Islet of Langerhans (tissue), 1 donor: ENCODE results near the gene AOPEP.

ENCODE experiments used
- FAIRE-seq: peaks from one replicate; lab custom pipeline; 2011; peaks lifted over from hg19 to GRCh38; lab: Jason Lieb, UNC

Gene AOPEP

DNA sequence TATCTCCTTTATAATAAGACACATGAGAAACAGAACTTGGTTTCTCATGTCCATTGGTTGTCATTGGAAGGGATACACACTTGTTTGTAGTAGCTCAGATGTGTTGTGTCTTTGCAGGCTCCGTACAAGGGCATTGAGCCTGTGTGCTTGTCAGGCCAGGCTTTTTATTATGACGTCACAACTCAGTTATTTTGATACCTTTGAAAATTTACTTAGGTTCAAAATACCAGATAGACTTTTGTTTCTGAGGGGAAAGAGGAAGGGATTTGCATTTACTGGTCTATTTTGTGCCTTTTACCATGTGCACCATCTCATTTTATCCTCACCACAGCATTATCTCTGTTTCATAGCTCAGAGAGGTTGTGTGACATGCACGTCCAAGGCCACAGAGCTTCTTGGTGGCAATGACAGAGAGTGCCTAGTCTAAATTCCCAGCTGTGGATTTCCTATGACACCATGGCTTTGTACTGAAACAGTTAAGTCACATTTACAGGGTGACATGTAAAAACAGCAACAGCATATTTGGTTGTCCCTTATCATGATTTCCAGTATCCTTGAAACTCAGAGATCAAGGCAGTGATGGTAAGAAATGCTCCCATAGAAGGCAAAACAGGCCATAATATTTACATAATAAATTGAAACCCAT is 268.7 kb downstream of the AOPEP start:
- no peak for FAIRE-seq

DNA sequence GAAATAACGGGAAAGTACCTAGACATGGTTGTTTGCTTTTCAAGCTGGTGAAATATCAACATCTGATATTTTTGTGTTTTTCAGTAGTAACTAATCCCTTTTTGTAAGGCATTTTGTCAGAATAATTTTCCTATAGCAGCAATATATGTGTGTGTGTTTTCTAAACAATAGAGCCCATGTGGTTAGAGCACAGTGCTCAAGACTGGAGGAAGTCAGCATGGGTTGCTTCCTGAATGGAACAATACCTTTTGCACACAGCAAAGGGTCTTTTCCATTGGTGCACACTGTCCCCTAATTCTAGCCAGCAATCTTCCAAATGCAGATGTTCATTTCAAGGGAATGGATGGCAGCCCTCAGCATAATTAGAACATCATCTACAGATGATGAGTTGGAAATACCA is 270.1 kb downstream of the AOPEP start:
- no peak for FAIRE-seq

DNA sequence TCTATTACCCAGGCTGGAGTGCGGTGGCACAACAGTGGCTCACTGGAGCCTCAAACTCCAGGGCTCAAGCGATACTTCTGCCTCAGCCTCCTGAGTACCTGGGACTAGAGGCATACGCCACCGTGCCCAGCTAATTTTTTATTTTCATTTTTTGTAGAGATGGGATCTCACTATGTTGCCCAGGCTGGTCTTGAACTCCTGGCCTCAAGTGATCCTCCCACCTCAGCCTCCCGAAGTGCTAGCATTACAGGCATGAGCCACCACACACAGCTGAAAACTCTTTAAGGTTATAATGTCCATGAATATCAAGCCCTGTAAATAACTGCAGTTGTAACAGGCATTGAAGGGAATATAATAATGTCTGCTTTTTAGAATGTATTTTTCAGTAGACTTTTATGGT is 271.2 kb downstream of the AOPEP start:
- no peak for FAIRE-seq

- peak; percentile 56 for FAIRE-seq
Observed at GRCh38 chr9:94999832-95000231, 273.3 kb downstream of the AOPEP start.

DNA sequence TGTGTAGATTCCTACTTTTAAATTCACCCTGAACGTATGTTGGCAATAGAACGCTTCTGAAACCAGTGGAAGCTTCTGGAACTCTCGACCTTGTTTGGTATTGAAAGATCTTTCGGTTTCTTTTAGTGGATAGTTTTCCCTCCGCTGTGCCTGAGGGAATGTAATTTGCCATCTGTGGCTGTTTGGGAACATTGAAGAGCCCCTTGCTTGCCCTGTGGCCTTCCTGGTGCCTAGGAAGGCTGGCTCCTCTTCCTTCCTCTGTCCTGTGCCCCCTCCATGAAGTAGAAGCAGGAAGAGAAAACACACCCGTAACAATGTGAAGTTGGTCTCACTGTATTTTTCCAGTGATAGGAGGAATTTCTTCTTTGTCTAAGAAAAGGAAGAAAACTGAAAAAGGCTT is 274.3 kb downstream of the AOPEP start:
- no peak for FAIRE-seq

- no peak for FAIRE-seq
Observed at GRCh38 chr9:95001720-95002119, 275.2 kb downstream of the AOPEP start.

DNA sequence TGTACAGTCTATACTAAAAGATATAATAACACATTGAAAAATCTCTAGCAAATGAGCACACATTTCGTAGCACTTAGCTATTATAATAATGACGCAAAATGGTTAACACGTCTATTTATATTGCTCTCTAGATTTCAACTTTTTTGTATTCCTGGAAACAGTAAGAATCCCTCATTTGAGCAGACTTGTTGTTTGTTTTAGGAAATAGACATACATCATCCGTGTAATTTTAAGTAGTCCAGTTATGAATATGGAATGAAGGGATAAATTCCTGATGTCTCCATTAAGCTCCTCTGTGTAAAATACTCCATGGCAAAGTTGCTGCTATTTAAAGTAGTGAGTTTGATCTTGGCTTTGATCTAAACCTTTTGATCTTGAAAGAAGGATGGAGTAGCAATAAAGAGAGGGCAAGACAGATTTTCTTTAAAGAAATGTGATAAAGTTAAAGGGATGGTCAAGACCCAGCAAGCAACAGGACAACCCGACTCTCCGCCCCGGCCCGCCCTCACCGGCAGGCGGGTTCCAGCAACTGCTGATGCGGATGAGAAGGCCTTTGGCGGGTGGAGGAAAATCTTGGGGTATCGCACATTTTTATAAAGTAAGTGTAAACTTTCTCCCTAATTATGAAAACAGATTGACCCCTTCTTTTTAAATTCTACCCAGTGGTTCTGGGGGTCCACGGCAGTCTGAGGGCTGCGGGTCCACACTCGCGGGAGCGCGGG is 277.4 kb downstream of the AOPEP start:
- peak; percentile 92 for FAIRE-seq

- FAIRE-seq = no peak
Observed at GRCh38 chr9:95004411-95005277, 278.1 kb downstream of the AOPEP start.

DNA sequence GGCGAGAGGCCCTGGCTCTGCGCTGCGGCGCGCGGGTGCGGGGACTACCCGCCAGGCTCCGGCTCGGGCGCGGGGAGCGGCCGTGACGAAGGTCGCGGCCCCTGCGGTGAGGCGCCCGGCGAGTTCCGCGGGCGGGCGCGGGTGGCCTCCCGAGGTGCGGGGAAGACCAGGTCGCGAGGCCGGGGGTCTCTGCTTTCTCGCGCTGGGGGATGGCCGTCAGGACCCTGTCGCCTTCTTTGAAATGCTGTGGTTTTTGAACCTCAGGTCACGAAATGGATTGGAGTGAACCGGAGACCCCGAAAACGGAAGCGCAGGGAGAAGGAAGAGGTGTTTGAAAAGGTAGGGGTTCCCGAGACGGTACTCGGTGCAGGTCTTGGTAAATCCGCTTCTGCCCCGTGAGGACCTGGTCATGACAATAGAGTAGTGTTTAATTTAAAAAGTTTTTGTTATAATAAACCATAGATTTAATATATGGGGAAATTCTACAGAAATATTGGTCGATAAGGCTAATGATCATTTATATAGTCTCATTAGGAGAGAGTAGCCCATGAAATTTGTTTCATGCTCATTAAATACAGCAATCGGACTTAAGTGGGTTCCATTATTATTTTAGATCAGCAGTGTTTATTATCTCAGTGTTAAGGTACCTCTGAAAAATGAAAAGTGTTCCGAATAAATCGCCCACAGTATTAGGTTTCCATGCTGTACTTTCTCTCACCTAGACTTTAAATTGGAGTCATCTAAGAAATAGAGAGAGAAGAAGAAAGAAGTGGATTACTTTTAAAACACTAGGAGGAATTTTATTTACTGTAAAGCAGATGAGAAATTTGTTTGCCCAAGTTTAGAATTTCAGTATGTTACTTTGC is 279.0 kb downstream of the AOPEP start:
- no peak for FAIRE-seq

DNA sequence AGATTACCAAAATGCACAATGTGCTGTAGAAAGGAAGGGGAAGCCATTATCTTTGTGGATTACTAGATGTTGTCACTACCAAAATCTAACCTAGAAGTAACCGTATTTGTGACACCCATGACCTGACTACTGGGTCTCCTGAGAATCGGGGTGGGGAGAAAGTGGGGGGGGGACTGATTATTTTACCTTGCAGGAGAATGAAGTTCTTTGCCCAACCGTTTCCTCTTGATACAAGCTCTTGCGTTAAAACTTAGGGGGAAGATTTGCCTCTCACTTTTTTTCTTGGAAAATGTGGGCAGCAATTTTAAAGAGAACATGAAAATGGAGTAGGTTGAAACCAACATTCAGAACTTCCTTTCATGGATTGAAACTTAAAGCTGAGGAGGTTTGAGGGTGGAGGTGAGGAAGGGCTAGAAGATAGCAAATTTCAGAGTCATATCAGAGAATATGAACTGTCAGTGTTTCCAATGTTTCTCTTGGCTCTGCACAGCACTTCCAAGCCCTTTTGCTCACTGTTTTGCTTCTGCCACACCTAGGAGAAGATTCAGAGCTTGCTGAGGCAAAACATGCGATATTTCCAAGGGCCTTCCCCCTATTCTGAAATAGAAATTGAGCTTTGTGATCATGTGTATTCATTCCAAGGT is 280.8 kb downstream of the AOPEP start:
- no peak for FAIRE-seq

DNA sequence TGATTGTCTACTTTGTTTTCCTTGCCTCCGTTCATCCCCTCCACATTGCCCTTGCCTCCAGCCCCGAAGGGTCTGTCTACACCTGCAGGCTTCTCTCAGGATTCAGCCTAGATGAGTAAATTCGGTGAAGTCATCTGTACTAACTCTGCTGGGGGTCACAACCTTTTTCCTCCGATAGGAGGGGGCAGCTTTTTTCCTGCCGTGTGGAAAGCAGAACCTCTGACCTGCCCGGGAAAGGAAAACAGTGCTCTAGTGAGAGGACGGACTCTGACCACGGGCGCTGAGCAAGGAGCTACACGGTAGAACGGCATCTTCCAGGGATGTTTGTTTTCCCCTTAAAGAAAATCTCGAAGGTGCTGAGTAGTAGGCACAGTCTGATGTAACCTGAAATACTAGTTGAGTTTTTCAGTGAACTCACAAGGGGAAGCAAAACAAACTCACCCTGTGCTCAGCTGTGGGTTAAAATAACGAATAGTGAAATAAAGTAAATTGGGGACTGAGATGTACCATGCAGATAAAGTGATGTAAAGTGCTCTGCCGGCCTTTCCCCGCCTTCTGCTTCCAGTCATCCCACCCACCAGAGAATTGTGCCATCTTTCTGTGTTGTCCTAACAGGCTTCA is 281.8 kb downstream of the AOPEP start:
- no peak for FAIRE-seq

DNA sequence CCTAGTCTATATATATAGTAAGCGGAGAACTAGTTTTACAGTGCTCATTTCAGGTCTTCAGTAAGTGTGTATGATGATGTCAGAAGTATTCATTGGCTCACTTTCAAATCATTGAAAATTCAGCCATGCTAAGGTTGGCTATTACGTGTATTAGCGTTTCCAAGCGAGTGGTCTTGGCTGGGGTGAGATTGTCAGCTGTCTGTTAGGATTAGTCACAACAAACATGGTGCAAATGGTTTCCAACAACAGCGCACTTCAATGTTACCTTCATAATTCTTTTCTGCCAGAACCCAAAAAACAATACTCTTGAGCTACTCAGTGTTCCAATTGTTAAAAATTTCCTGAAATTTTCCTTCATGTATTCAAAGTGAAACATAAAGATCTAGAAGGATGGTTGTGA is 283.0 kb downstream of the AOPEP start:
- FAIRE-seq = peak; percentile 21

DNA sequence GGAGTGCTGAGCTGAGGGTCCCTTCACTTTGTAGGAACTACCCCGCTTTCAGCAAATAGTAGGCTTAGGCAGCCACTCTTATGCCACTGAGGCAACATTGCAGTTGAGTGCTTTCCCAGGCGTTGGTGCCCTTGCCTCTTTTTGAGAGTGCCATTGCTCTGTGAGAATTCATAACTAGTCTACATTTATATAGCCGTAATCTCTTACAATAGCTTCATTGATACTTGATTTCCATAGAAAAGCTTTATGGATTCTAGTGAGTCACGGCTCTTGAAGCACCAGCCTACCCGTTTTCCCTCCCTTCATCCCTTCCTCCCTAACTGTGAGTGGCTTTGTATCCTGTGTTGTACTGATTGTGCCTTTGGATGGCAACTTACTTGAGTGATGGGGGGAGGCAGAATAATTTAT is 283.9 kb downstream of the AOPEP start:
- FAIRE-seq = no peak

GRCh38 chr9:95012035-95012708 is 285.7 kb downstream of the AOPEP start:
- no peak for FAIRE-seq

DNA sequence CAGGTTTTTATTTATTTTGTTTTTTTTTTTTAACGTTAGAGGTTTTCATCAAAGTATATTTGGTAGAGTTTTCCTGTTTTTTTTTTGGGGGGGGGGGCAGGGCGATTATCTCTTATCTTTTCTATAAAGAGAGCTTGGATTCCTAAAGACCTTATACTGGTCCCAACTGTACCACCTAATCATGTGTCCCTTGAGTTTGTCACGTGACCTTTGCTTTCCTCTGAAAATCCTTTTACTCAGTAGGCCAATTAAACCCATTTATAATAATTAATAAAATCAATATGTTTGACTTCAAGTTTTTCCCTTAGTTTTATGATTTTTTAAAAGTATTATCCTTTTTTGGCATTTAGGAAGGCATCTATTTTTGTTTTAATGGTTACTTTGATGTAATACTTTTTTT is 286.4 kb downstream of the AOPEP start:
- FAIRE-seq = no peak

- no peak for FAIRE-seq
Observed at GRCh38 chr9:95014917-95015316, 288.4 kb downstream of the AOPEP start.

GRCh38 chr9:95015569-95015968 is 289.1 kb downstream of the AOPEP start:
- no peak for FAIRE-seq

DNA sequence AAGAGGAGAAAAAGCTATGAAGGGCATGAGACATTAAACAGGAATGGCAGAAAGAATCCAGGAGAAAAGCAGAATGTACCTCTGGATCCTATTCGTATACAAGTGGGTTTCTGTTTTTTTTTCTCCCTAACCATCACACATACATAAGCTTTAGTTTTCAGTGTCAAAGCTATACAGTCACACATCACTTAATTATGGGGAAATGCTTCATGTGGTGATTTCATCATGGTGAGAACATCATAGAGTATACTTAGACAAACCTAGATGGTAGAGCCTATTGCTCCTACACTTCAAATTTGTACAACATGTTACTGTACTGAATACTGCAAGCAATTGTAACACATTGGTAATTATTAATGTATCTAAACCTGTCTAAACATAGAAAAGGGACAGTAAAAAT is 290.6 kb downstream of the AOPEP start:
- FAIRE-seq = no peak

DNA sequence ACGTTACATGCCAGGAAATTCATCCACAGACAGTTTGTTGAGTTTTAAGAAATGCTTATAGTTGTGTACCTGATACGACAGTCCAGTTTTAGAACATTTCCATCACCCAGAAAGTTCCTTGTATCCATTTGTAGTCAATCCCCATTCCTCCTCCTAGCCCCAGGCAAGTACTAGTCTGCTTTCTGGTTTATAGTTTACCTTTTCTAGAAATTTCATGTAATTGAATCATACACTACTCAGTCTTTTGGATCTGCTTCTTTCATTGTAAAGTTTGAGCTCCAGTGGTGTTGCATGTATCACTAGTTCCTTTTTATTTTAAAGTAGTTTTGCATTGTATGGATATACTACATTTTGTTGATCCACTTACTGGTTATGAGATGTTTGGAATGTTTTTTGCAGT is 291.2 kb downstream of the AOPEP start:
- FAIRE-seq = no peak

GRCh38 chr9:95018099-95018936 is 291.8 kb downstream of the AOPEP start:
- peak; percentile 56 for FAIRE-seq
